ENCODE results near the gene BOD1.

Gene BOD1

DNA sequence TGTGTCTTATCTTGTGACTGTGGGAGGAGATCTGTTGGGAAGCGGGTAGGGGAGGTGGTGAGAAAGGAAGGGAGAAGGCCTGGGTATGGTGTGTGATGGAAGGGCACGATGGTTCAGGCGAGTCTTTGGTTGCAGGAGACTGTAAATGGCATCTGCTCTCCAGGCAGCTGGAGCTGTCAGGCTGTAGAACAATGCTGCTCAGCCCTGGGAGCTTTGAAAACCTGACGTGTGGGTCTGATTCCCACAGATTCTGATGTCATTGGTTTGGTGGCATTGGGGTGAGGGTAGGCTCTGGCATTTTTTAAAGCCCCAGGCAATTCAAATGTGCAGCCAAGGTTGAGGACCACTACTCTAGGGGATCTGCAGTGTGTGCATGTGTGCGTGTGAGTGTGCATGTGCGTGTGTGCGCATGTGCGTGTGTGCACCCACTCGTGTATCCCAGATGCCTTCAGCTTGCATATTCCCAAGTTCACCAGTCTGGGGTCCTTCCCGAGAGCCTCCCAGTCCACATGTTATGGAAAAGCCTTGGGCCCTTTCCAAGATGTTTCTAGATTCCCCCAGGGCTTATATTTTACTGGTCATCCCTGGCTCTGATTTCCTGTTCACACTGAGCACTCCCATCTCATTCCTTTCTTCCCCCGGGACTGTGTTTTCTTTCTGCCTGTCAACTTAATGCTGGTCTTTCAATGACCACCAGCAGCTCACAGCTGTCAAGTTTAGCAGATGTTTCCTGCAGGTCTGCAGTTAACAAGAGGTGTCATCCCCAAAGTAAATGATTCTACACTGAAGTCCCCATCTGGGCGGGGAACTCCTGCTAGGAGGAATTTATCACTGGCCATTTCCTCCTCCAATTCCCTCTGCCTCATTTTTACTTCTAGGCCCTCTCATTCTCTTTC is 34.0 kb downstream of the BOD1 start:
- Histone ChIP-seq H3K4me1 (ENCODE audit: control insufficient read depth in 1 of 2, insufficient read depth in 1 of 2, low read depth in 1 of 2, low read length in 1 of 2) (no peaks in the 10 kb centered on the region), H3K4me3 (ENCODE audit: low read depth in 1 of 2, low read length in 1 of 2) (no peak overlapping the region), H3K36me3 (no peaks in the 10 kb centered on the region), H3K27me3 (peaks cover 32% of the 10 kb centered on the region), H3K27ac (no peak overlapping the region), H3K9me3 (no peaks in the 10 kb centered on the region)
- TF ChIP-seq, protein P1, sequence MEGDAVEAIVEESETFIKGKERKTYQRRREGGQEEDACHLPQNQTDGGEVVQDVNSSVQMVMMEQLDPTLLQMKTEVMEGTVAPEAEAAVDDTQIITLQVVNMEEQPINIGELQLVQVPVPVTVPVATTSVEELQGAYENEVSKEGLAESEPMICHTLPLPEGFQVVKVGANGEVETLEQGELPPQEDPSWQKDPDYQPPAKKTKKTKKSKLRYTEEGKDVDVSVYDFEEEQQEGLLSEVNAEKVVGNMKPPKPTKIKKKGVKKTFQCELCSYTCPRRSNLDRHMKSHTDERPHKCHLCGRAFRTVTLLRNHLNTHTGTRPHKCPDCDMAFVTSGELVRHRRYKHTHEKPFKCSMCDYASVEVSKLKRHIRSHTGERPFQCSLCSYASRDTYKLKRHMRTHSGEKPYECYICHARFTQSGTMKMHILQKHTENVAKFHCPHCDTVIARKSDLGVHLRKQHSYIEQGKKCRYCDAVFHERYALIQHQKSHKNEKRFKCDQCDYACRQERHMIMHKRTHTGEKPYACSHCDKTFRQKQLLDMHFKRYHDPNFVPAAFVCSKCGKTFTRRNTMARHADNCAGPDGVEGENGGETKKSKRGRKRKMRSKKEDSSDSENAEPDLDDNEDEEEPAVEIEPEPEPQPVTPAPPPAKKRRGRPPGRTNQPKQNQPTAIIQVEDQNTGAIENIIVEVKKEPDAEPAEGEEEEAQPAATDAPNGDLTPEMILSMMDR (IDR thresholded peaks at IDR 0.05) = no peak

- Histone ChIP-seq H3K27me3 (peaks cover 32% of the 10 kb centered on the region), H3K27ac (no peak overlapping the region), H3K4me1 (ENCODE audit: control insufficient read depth in 1 of 2, insufficient read depth in 1 of 2, low read depth in 1 of 2, low read length in 1 of 2) (no peaks in the 10 kb centered on the region), H3K36me3 (no peaks in the 10 kb centered on the region), H3K4me3 (ENCODE audit: low read depth in 1 of 2, low read length in 1 of 2) (no peak overlapping the region), H3K9me3 (no peaks in the 10 kb centered on the region)
- TF ChIP-seq, protein P1 (IDR thresholded peaks at IDR 0.05) = peak; percentile 75
Observed at GRCh38 chr5:173581408-173582215, 34.8 kb downstream of the BOD1 start.

- Histone ChIP-seq H3K36me3 (no peaks in the 10 kb centered on the region), H3K4me1 (ENCODE audit: control insufficient read depth in 1 of 2, insufficient read depth in 1 of 2, low read depth in 1 of 2, low read length in 1 of 2) (no peaks in the 10 kb centered on the region), H3K4me3 (ENCODE audit: low read depth in 1 of 2, low read length in 1 of 2) (no peak overlapping the region), H3K9me3 (no peaks in the 10 kb centered on the region), H3K27me3 (peaks cover 37% of the 10 kb centered on the region), H3K27ac (no peak overlapping the region)
- TF ChIP-seq, protein P1 (IDR thresholded peaks at IDR 0.05) = no peak
Observed at GRCh38 chr5:173578947-173579615, 37.4 kb downstream of the BOD1 start.

DNA sequence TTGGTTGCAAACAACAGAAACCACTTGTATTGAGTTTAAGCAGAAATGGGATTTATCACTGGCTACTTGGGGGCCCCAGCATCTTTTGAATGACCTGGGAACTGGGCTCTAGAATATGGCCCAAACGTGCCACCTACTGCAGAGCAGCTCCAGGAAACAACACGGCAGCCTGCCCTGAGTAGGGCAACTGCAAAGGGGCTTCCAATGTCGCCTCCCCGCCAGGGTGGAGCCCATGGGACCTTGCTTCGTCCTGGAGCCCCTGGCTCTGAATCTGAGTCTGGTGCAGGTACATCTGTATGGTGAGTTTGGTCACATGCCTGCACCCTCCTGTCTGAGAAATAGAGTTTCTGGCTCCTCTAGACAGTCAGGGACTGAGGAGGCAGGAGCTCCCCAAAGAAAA is 38.6 kb downstream of the BOD1 start:
- H3K4me3 ChIP-seq (ENCODE audit: low read depth in 1 of 2, low read length in 1 of 2) = no peak overlapping the region
- no peak overlapping the region for H3K27ac ChIP-seq
- H3K9me3 ChIP-seq = no peaks in the 10 kb centered on the region
- no peaks in the 10 kb centered on the region for H3K36me3 ChIP-seq
- TF ChIP-seq, protein P1 (IDR thresholded peaks at IDR 0.05) = no peak
- H3K27me3 ChIP-seq = peaks cover 38% of the 10 kb centered on the region
- H3K4me1 ChIP-seq (ENCODE audit: control insufficient read depth in 1 of 2, insufficient read depth in 1 of 2, low read depth in 1 of 2, low read length in 1 of 2) = peaks cover 0 to 6% of the 10 kb centered on the region in 2 experiments

DNA sequence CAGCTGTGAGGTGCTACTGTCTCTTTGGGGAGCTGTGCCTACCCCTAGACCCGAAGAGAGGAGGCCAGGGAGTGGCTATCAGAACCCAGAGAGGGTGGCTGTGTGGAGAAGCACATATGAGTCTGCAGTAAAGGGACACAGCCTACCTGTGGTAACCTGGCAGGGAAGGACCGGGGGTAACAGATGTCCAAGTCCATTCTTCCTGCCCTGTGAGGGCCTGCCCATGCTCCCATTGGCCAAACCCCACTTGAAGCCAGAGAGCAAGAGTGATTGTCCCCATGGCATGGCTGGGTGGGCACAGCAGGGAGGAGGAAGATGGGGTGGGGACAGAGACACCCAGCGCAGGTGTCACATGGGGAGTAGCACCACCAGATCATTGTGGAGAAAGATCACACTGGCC is 39.3 kb downstream of the BOD1 start:
- Histone ChIP-seq H3K27me3 (peaks cover 38% of the 10 kb centered on the region), H3K27ac (no peak overlapping the region), H3K36me3 (no peaks in the 10 kb centered on the region), H3K4me3 (ENCODE audit: low read depth in 1 of 2, low read length in 1 of 2) (no peak overlapping the region), H3K9me3 (no peaks in the 10 kb centered on the region), H3K4me1 (ENCODE audit: control insufficient read depth in 1 of 2, insufficient read depth in 1 of 2, low read depth in 1 of 2, low read length in 1 of 2) (peaks cover 0 to 7% of the 10 kb centered on the region in 2 experiments)
- TF ChIP-seq, protein P1 (IDR thresholded peaks at IDR 0.05) = no peak
